HG02852 (cell line): ENCODE measurements around the gene GSTA4.
"Not testable (repeated sequence)": the region's sequence is repeated elsewhere in the genome, so short reads cannot be mapped to it uniquely, and the experiment has no call there.

Experiments used
- ATAC-seq: cut with Tn5 transposase; IDR thresholded peaks from one replicate; pipeline ENCODE4 v1.9.1; 2021; ENCODE audit warnings: mild to moderate bottlenecking, moderate library complexity; ENCODE audit not compliant: unreplicated experiment

The GSTA4 gene

DNA sequence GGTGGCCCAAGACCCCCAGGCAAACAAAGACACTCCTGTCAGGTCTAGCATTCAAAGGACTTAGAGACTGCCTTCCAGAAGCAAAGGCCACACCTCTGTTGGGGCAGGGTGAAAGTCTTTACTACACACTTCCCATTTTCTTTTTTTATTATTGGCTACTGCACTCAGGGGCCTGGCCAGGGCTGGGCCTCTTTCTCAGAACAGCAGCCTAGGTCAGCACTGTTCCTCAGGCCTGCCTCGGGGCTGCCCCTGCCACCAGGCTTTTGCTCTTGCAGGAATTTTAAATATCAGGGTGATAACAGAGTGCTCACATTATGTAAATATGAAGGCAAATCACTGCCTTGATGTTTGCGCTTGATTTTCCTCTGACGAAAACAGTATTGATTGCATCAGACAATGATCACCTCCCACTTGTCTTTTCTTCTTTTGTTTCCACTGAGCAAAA is 18.5 kb downstream of the GSTA4 start:
- ATAC-seq = peak; percentile 88

DNA sequence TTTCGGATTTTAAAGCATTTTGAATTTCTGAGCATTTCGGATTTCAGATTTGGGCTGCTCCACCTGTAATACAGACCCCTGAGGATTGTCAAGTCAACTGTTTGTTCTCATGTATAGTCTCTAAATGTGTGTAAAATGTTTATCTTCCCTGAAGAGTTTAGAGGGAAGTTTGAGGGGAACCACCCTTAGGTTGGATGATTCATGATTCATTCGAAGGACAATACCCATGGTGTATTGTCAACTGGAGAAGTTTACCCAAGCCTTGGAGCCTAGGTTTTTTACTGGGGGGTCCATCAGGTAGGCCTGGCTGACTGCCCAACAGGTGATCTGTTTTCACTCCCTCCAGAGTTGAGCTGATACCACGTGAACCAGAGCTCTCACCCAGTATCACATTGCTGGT is 18.9 kb downstream of the GSTA4 start:
- peak; percentile 19 for ATAC-seq

DNA sequence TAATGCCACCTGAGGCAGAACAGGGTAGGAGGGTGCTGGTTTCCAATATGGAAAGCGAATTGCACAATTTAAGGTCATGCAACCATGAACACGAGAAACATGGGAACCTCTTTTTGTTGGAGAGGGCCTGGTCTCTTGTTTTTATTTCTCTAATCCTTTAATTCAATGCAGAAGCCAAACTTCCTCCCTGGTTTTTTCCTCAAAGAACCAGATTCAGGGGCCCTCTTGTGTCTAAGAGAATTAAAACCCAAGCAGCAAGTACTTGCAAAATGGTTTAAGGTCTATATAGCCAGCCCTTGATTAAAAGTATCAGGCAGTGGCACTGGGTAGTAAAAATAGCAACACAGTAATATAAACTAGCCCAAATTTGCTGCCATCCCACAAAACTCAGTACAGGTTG is 19.5 kb downstream of the GSTA4 start:
- no peak for ATAC-seq

DNA sequence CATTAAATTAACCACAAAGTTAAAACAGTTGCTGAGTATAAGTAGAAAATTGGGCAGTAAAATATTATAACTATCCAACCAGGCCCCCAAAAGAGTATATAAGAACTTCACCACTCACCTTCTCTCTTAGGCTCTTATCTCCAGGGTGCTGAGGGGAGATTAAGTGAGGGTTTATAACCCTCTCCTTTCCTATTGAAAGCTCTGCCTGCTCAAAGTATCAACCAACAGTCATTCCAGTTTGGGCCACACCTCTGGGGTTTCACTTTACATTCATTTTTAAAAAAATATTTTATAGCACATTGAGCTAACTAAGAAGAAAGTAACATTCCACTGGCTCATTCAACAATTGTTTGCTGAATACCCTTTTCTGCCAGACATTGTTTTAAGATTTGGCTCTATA is 22.1 kb downstream of the GSTA4 start:
- no peak for ATAC-seq

DNA sequence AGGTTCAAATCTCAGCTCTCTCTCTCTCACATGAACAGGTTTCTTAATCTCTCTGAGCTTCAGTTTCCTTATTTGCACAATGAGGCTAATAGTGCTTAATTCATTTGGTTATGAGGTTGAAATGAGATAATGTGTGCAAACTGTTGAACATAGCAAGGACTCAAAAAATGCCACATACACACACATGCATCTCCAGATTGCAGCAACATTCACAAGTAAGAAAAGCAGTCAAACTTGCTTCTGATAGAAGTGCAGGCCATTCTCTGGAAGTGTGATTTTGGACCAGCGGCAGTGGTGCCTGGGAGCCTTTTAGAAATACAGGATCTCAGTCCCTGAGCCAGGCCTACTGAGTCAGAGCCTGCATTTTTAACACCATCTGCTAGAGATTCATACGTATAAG is 25.7 kb downstream of the GSTA4 start:
- ATAC-seq = no peak

GRCh38 chr6:52966101-52966500 is 29.0 kb downstream of the GSTA4 start:
- ATAC-seq = no peak

DNA sequence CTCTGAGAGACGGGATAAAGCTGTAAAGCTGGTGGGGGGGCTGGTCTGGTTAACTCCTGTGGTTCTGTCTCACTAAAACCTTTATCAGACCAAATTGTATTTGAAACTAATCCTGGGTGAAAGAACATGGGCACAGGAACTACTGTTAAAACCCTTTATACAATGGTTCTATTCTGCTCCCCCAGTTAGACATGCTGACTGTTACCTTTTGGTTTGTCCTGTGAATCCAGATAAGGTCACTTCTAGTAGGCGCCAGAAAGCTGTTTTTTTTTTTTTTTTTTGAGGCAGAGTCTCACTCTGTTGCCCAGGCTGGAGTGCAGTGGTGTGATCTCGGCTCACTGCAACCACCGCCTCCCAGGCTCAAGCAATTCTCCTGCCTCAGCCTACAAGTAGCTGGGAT is 29.7 kb downstream of the GSTA4 start:
- no peak for ATAC-seq

DNA sequence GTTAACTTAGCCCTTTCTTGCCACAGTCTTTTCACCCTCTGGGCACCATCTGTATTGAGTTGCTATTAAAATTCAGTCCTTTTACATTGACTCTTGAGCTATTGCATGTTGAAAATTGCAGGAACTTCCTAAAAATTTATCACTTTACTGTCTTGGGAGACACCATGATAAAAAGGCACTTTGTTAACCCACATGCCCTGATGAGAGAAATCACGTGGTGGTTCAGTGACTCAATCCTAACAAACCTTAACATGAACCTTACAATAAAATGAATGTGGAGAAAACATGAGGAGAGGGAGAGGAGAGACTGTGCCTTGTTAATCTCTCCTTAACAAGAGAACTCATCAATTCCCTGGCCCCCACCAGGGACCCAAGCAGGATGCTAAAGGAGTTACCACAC is 30.8 kb downstream of the GSTA4 start:
- ATAC-seq = no peak

DNA sequence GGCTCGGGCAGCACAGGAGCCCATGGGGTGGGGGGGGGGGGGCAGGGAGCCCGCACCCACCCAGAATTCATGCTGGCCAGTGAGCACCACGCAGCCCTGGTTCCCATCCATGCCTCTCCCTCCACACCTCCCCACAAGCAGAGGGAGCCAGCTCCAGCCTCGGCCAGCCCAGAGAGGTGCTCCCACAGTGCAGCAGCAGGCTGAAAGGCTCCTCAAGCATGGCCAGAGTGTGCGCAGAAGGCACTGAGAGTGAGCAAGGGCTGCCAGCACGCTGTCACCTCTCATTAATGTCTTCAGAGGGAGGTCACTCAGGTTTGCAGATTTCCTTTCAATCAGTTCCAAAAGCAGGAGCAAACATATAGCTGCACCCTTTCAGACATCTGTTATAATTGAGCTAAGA is 32.4 kb downstream of the GSTA4 start:
- ATAC-seq = no peak

DNA sequence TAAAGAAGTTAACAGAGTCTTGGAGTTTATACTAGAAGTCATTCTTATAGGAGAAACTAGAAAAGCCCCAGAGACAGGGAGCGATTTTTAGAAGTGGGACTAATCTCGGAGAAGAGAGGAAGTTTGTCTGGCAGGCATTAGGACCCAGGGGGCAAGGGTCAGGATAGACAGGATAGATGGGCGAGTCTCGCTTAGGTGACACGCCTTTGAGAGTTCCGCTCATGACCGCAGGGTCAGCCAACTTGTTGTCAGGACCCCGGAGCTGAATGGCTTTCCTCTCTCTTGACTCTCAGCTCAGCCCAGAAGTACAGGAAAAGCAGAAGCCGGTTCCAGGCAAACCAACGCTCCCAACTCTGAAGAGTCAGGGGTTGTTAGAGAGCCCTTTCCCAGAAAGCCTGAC is 34.1 kb downstream of the GSTA4 start:
- ATAC-seq = not testable (repeated sequence)

- not testable (repeated sequence) for ATAC-seq
These were observed 34.9 kb downstream of the GSTA4 start for GRCh38 chr6:52960211-52960610.

GRCh38 chr6:52958546-52959255 is 36.4 kb downstream of the GSTA4 start:
- no peak for ATAC-seq

- ATAC-seq = no peak
These were observed 39.2 kb downstream of the GSTA4 start for GRCh38 chr6:52955871-52956270.

DNA sequence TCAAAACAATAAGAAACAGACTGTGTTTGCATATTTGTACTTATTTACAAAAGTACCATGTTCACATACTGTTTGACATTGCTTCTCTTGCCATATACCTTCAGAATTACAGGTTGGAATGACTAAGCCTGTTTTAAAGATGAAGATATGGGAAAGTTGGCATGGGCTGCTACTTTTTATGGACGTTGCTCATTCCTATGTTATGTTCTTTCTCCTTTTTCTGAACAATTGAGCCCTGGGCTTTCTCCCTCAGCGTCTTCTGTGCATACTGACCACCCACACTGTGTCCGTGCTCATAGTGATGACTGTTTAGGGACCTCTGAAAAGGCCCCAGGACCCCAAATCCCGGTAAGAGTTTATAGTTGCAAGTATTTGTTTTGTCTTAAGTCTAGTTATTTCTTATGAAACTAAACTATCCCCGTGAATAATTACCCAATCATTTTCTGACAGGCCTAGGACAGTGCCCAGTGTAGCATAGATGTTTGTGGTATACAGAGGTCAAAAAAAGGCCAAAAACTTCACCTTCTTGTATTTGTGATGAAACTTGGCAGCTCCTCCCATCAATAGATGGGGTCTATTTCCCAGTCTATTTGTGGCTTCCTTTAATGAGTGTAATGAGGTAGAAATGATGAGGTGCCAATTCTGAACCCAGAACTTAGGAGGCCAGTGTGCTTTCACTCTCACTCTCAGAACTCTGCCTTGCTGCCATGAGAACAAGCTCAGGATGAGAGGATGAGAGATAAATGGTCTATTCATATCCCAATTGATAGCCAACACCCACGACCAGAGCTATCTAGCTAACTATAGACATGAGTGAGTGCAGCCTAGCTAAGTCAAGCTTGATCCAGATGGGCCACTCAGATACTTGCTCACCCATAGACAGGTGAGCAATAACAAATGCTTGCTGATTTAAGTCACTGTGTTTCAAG is 40.9 kb downstream of the GSTA4 start:
- no peak for ATAC-seq

DNA sequence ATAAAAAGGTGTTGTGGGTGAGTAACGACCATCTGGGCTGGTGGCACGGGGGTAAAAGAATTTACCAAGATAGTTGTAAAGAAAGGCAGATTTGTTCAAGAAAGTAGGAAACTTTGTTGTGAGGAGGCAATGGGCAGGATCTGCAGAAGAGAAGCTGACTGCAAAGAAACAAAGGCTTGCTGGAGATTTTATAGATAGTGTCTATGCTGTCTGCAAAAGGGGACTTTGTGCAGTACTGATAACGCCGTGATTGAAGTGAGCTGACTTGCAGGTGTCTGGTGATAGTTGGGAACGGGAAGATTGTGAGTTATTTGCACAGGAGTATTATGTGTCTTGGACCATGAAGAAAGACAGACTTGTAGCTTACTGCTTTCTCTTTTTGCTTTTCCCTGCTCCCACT is 48.8 kb downstream of the GSTA4 start:
- ATAC-seq = no peak

GRCh38 chr6:52942821-52943220 is 52.3 kb downstream of the GSTA4 start:
- not testable (repeated sequence) for ATAC-seq

GRCh38 chr6:52942221-52942620 is 52.9 kb downstream of the GSTA4 start:
- ATAC-seq = no peak

DNA sequence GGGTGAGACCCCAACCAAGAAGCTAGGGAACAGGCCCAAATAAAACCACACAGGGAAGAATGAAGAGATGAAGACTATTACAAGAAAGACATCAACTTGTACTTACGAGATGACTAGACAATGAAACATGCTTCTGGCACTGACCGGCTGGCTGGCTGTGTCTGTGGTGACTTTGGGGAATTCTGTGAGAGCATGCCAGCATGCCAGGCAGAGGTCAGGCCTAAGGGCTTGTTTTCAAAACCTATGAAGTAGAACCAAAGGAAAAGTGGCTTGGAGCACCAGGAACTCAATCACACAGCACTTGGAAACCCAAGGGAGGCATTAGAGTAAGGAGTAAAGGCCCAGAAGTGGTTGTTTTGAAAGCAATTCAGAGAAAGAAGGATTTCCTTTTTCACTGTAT is 57.2 kb downstream of the GSTA4 start:
- ATAC-seq = no peak

DNA sequence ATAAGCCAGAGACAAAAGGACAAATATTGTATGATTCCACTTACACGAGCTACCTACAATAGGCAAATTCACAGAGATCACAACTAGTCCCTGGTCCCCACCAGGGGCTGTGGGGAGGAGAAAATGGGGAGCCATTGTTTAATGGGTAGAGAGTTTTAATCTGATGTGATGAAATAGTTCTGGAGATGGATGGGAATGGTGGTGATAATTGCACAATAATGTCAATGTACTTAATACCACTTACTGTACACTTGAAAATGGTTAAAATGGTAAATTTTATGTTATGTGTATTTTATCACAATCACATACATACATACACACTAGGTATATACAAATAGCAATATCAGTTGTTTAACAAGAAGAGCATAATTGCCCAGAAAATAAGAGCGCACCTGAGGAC is 61.3 kb downstream of the GSTA4 start:
- no peak for ATAC-seq

GRCh38 chr6:52931351-52931750 is 63.7 kb downstream of the GSTA4 start:
- no peak for ATAC-seq

GRCh38 chr6:52929321-52930164 is 65.5 kb downstream of the GSTA4 start:
- ATAC-seq = no peak
